GM06990 (cell line): ENCODE results near the gene BRICD5.

Source experiments
- DNase-seq: peaks from one replicate; pipeline ENCODE4 v3.0.0-alpha.2; 2011; ENCODE audit not compliant: insufficient read length; ENCODE audit errors: extremely low read depth
- H3K27me3 ChIP-seq: replicated peaks from 2 replicates; pipeline ENCODE4 v1.6.0; 2011; ENCODE audit warnings: low read length; ENCODE audit not compliant: control insufficient read depth, insufficient read depth
- H3K36me3 ChIP-seq: 2 replicates; pipeline ENCODE4 v1.5.1; 2011; ENCODE audit warnings: low read length; ENCODE audit not compliant: control insufficient read depth, insufficient read depth
- H3K4me3 ChIP-seq: replicated peaks from 2 replicates; pipeline ENCODE4 v1.5.1; 2011; ENCODE audit warnings: low read depth, mild to moderate bottlenecking, control low read depth, low read length
- TF ChIP-seq, protein P1 (sequence below): IDR thresholded peaks from 2 replicates; pipeline ENCODE4 v1.5.1; 2011; ENCODE audit warnings: low read length, control low read depth, mild to moderate bottlenecking, inconsistent platforms; ENCODE audit not compliant: insufficient read depth, poor library complexity, severe bottlenecking

The BRICD5 gene

DNA sequence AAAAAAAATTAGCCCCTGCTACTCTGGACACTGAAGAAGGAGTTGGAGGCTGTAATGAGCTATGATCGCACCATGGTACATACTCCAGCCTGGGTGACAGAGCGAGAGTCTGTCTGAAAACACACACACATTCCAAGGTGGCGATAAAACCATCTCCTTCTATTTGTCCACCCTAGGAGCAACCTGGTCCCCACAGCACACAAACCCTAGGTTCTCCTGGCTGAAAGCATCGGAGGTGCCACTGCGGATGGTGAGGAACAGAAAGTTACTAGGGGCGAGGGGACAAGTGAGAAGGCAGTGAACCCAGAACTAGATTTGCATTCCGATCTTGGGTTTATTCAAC, 42.1 kb upstream of the BRICD5 start:
- no peak for DNase-seq
- H3K27me3 ChIP-seq: no peaks in the 10 kb centered on the region
- TF ChIP-seq, protein P1, sequence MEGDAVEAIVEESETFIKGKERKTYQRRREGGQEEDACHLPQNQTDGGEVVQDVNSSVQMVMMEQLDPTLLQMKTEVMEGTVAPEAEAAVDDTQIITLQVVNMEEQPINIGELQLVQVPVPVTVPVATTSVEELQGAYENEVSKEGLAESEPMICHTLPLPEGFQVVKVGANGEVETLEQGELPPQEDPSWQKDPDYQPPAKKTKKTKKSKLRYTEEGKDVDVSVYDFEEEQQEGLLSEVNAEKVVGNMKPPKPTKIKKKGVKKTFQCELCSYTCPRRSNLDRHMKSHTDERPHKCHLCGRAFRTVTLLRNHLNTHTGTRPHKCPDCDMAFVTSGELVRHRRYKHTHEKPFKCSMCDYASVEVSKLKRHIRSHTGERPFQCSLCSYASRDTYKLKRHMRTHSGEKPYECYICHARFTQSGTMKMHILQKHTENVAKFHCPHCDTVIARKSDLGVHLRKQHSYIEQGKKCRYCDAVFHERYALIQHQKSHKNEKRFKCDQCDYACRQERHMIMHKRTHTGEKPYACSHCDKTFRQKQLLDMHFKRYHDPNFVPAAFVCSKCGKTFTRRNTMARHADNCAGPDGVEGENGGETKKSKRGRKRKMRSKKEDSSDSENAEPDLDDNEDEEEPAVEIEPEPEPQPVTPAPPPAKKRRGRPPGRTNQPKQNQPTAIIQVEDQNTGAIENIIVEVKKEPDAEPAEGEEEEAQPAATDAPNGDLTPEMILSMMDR: no peak
- H3K4me3 ChIP-seq: no peak overlapping the region
- H3K36me3 ChIP-seq: peaks cover 27% of the 10 kb centered on the region

DNA sequence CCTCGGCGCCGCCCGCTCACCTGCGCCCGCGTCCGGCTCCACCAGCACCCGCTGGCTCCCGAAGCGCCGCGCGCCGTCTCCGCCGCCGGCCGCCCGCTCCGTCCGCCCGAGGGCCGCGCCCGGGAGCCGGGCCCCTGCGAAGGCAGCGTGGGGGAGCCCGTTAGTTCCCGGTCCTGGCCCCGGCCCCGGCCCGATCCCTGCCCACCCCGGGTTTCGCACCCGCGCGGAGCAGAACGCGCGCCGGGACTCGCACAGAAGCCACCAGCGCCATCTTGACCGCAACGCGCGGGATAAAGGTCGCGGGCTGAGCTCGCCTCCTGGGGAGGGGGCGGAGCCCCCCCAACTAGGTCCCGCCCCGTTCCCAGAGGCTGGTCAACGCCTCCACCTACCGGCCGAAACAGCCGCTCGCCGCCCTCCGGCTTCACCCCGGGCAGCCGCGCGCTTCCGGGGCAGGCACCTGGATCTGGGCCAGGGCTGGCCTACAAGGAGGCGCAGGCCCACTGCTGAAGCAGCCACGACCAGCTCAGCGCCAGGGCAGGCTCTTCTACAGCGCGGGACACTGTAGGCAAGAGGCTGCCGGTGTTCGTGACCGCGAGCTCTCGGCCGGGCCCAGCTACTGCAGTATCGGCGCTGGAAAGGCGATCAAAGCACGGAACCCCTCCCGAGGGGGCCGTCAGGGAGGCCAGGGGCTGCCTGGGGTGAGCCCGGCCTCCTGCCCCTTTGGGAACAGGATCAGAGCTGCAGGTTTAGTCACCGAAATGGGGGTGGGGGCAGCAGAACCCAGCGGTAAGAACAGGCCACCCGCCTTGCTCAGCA, 40.8 kb upstream of the BRICD5 start, which contains the start of gene ECI1:
Gene ECI1 (minus strand): TSS at position 292 of the 816 bp plus-strand sequence. CDS start 21 bp downstream, at position 271.
- H3K4me3 ChIP-seq: peak within 1 kb of the TSS; percentile 63
- peaks cover 17% of the 10 kb centered on the region for H3K36me3 ChIP-seq
- TF ChIP-seq, protein P1: peak; percentile 70
- H3K27me3 ChIP-seq: no peaks in the 10 kb centered on the region
- peak; percentile 94 for DNase-seq

- Histone ChIP-seq H3K4me3 (peak overlapping the region; percentile 63), H3K27me3 (no peaks in the 10 kb centered on the region), H3K36me3 (peaks cover 21% of the 10 kb centered on the region)
- DNase-seq: no peak
- TF ChIP-seq, protein P1: no peak
These were observed 40.1 kb upstream of the BRICD5 start for GRCh38 chr16:2250652-2251295.

DNA sequence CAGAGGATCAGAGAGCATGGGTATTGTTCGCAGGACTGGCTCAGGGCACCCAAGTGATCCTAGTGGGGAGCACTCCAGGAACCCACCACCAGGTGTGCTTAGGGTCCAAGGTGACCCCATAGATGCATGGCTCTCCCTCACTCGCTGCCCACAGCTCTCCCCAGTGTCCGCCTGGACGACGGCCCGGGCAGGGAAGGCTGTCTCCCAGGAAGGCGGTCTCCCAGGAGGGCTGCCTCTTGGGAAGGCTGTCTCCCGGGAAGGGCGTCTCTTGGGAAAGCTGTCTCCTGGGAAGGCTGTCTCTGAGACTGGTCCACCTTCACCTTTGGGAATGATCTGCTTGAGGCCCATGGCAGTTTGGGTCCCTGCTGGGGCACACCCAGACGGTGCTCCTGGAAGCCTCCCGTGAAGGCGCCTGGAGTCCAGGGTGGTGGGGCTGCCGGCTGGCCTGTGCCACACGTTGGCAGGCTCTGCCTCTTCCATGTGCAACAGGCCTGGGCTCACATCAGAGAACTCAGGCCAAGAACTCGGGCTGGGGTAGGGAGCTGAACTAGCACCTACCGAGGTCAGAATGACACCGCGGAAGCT, 35.7 kb upstream of the BRICD5 start:
- TF ChIP-seq, protein P1: no peak
- peaks cover 24% of the 10 kb centered on the region for H3K36me3 ChIP-seq
- DNase-seq: no peak
- H3K4me3 ChIP-seq: no peak overlapping the region
- no peaks in the 10 kb centered on the region for H3K27me3 ChIP-seq

DNA sequence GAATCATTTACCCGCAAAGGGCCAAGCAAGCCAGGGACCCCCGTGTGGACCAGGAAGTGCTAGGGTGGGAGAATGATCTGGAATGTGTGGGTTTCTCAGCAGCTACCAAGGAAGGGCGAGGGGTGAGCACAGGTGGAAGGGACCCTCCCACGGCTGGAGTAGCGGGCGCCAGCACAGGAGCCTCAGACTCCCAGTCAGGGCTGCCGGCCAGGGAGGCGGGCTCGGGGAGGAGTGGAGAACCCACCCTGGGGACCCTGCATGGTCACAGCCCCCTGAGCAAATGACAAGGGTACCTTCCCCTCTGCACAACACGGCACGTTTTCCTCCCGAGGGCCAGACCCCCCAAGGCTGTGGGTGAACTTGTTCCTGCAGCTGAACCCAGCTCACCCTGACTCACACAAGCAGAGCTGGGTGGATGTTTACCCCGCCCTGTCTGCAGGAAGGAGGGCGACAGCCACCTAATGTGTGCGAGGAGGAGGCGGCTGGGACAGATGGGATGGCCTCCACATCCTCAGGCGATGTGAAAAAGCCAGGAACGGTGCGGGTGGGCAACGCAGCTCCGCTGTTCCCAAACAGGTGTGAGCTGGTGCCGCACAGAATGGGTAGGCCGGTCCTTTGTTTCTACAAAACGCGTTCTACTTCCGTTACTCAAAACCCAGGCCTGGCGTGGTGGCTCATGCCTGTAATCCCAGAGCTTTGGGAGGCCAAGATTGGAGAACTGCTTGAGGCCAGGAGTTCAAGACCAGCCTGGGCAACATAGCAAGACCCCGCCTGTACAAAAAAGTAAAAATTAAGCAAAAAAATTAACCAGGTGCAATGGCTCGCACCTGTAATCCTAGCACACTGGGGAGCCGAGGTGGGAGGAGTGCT, 34.5 kb upstream of the BRICD5 start:
- peaks cover 24% of the 10 kb centered on the region for H3K36me3 ChIP-seq
- H3K27me3 ChIP-seq: no peaks in the 10 kb centered on the region
- TF ChIP-seq, protein P1: no peak
- H3K4me3 ChIP-seq: no peak overlapping the region
- no peak for DNase-seq
